Posterior vena cava (tissue), 2 donors: Measurements from ENCODE around the gene UBASH3A. TPM values are rescaled to one million over a fixed set of nuclear protein-coding genes. Genes with fewer than 3 reads are reported as not detected.

Source experiments
- DNase-seq: peaks from one replicate; pipeline ENCODE4 v3.0.0-alpha.2; 2020; ENCODE audit warnings: low spot score
- intact Hi-C, 2 donors: fragments of 100-400 bp; cut with DNase I; formaldehyde crosslinking; loops; one replicate each; pipeline versions ENCODE4 v1.14.1 to v1.14.2; 2022 to 2023
- total RNA-seq, 2 donors: library from RNA; stranded (reverse); fragmentation: NEBNext Ultra II Directional; extraction: Animal tissue kit (Norgen Biotek cat#: 25700); gene quantifications; one replicate each; pipeline ENCODE4 v1.2.1, GENCODE V29; 2021
- donor health status: DM: yes; HTN: yes; CAD: no.
- donor health status: DM: yes; HTN: yes; CAD: no.

UBASH3A gene
- total RNA-seq, 2 donors from 2014 or later, result 0.32 to 0.38 TPM

GRCh38 chr21:42373908-42374455, 29.7 kb upstream of the UBASH3A start:
- no peak for DNase-seq
- intact Hi-C loops, result no loop called here

DNA sequence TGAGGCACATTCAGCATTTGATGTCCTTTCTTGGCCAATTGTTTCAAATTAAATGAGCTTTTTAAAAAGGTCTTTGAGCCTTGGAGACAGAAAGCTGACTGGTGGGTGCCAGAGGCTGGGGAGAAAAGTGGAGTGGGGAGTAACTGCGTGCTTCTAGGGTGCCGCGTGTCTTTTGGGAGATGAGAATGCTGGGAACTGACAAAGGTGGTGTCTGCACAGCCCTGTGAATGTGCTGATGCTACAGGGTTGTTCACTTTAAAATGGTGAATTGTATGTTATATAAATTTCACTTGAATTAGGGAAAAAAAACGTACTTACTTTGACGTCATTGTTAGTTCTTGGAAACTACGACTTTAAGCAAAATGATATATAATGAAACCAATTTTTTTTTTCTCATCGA, 29.2 kb upstream of the UBASH3A start:
- intact Hi-C loops, result no loop called here
- DNase-seq, result no peak

DNA sequence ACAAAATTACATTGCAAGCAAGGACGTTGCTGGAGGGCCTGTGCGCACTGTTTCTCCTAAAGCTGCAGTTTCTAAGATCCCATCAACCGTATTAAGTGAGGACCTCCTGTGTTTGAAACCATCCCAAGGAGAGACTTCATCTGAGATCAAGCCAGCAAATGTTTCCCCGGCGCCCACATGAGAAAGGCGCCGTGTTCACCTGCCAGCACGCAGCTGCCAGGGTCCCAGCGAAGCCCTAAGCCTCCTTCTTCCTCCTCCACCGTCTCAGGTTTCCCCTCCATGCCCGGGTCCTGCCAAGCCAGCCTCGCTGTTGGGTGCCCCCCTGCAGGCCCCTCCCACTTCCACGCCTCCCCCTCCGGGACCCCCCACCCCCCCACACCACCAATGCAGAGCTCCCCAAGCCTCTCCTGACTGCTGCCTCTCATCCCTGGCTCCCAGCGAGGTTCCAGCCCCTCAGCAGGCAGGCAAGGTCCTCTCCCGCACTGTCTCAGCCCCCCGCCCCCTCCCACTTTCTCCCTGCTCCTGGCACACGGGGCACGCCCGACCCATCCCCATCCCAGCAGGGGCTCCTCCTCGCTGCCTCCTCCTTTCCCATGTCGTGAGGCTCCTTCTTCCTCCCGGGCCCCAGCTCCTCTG, 28.7 kb upstream of the UBASH3A start:
- no peak for DNase-seq
- intact Hi-C loops, result no loop called here

GRCh38 chr21:42375506-42375905, 28.2 kb upstream of the UBASH3A start:
- intact Hi-C loops, result no loop called here
- DNase-seq, result no peak

DNA sequence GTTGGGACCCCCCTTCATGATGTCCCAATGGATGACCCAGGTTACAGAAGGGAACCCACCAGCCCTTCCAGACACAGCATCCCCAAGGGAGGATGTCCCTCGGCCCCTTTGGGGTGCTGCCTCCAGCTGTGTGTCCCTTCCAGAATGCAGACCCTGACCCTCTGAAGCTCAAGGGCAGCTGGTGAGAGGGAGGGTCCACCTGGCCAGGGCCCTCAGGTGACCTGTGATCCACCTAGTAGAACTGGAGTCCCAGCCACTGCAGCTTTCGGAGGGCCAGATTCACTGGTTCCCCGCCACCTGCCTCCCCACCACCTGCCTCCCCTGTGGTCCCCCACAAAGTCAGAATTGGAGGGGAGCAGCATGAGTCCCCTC, 27.8 kb upstream of the UBASH3A start:
- intact Hi-C loops, result no loop called here
- DNase-seq, result no peak

DNA sequence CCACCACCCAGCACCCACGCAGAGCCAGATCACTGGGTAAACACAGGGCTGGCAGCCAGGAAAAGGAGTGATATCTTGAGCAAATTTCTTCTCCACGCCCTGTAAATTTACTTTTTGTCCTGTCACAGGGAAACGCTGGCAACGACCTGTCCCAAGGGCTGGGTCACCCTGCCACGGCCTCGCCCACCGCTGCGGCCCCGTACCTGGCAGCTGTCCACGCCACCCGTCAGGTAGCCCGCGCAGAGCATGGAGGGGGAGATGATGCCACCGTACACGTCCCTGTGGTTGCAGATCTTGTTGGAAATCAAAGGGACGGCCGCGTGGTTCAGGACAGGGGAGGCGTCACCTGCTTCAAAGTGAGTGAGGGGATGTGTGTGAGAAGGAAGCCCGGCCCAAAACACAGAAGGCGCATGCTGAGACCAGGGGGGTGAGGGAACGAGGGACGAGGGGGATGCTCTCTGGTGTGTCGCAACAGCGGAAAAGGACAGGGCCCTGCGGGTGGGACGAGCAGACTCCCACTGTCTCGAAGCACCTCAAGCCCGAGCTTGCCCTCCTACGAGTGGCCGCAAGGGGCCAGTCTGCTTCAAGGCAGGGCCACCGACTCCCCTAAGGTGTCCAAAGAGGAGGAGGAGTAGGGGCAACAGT, 27.2 kb upstream of the UBASH3A start:
- intact Hi-C loops, result no loop called here
- no peak for DNase-seq

DNA sequence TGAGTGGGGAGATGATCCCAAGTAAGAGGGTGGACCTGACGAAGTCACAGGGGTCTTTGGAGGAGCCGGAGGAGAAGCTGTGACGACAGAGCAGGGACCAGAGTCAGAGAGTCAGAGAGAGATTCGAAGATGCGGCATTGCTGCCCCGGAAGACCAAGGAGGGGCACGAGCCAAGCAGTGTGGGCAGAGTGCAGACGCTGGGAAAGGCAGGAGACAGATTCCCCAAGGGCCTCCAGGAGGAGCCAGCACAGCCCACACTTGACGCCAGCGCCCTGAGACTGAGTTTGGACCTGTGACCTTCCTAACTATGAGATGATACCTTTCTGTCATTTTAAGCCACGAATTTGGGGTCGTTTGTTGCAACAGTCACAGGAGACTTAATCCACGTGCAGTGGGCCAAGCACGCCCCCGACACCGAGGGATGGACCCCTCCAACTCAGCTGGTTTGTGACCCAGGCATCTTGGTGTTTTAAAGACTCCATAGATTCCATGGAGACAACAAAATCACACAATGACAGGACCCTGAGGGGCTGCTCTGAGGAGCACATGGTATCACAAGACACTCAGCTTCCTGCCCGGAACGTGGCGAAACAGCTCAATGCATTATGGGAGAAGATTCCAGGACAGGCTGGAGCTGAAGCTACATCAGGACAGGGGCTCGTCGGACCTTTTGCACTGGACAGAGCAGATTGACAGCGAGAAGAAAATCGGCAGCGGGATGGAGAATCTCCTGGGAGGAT, 26.3 kb upstream of the UBASH3A start:
- intact Hi-C loops, result no loop called here
- DNase-seq, result peak; percentile 46

GRCh38 chr21:42377951-42378340, 25.8 kb upstream of the UBASH3A start:
- intact Hi-C loops, result no loop called here
- peak; percentile 30 for DNase-seq

DNA sequence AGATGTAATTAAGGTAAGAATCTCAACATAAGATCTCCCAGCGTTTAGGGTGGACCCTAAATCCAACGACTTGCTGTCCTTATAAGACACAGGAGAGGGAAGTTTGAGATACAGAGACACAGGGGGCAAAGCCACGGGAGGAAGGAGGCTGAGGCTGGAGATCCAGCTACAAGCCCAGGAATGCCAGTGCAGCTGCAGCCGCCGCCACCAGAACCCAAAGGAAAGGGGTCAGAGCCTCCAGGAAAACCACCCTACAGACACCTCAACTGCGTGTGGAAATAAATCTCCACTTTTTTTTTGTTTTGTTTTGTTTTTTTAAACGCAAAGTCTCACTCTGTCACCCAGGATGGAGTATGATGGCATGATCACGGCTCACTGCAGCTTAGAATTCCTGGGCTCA, 25.3 kb upstream of the UBASH3A start:
- DNase-seq, result no peak
- intact Hi-C loops, result no loop called here

- peak; percentile 50 for DNase-seq
- intact Hi-C loops, result no loop called here
Observed at GRCh38 chr21:42379426-42380215, 24.1 kb upstream of the UBASH3A start.

DNA sequence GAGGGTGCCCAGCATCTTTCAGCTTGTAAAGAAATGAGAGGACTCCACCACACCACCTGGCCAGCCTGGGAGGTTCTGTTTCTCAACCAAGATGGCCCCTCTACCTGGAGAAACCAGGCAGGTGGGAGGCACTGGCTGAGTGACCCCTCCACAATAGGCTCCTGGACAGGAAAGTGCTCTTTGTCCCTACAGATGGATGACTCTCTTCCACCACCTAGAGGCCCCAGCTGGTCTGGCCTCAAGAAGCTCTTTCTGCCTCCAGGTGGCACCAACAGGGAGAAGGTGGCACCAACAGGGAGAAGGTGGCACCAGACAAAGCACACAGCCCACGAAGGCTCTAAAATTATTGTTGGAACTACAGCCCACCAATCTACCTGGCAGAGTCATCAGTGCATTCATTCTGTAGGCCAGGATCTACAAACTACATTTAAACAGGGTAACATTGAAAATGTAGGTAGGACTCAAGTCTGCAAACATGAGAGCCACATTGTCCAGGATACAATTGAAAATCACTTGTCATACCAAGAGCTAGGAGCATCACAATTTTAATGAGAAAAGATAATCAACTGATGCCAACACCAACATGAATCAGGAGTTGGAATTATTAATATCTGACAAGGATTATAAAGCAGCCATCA, 22.2 kb upstream of the UBASH3A start:
- peak; percentile 25 for DNase-seq
- intact Hi-C loops, result no loop called here

DNA sequence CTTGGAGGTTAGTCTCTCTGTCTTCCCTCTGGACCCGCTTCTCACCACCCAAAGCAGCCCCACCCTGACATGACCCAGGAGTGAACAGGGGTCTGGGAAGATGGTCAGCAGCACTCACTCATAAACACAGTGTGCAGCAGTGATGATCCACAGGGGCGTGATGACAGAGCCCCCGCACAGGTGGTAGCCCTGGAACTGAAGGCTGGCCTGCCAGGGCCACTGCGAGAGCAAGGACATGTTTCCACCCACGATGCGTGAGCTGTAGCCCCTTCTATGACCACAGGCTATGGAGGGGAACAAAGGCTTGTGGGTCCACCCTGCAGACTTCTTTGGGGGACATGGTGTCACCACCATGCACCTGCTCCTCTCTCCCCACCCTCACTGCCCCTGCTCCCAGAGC, 20.8 kb upstream of the UBASH3A start:
- DNase-seq, result no peak
- intact Hi-C loops, result no loop called here

GRCh38 chr21:42383331-42383730, 20.4 kb upstream of the UBASH3A start:
- peak; percentile 67 for DNase-seq
- intact Hi-C loops, result no loop called here

DNA sequence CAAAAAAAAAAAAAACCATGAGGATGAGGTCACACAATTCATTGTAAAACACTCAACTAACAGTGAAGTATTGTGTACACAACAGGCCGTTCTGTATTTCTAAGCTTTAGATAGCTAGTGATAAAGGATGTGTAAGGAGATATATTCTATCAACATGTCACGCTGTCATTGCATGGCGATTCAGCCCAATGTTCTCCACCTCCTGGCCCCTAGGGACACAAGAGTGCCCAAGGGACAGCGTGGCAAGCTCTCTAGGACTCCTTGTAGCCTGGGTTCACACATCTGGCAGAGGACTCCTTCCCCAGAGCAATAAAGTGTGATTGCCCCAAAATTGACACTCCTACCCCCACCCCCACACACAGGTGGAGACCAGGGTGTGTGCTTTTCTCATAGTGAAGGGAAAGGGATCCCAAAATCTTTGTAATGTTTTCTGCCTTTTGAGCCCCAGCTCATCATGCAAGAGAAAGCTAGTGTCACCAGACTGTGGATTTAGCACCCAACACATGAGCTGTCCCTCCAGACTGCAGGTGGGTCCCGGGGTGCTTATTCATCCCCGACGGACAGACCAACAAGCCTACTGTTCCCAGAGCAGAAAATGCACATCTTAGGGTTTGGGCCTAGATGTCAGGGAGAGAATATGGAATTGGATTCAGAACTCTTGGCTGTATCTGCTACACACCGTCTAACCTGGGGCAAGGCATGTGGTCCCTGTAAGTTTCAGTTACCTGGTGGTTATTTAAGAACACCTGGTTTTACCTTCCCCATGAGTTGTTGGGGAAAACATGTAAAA, 19.4 kb upstream of the UBASH3A start:
- intact Hi-C loops, result no loop called here
- DNase-seq, result peak; percentile 34

DNA sequence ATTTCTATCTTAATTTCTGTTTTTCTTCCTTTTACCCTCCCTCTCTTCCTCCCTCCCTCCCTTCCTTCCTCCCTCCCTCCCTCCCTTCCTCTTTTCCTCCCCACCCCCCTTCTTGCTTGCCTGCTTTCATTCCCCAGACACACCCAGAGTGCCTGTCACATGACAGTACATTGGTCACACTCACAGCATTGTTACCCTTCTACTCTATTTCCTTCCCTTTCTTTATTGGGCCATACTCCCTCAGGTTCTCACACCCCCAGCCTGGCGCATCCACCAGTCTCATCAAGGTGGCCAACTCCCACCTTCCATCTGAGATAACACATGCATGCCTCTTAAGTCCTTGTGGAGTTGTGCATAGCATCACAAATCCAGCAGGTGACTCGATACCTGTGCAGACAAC, 18.7 kb upstream of the UBASH3A start:
- peak; percentile 41 for DNase-seq
- intact Hi-C loops, result no loop called here

DNA sequence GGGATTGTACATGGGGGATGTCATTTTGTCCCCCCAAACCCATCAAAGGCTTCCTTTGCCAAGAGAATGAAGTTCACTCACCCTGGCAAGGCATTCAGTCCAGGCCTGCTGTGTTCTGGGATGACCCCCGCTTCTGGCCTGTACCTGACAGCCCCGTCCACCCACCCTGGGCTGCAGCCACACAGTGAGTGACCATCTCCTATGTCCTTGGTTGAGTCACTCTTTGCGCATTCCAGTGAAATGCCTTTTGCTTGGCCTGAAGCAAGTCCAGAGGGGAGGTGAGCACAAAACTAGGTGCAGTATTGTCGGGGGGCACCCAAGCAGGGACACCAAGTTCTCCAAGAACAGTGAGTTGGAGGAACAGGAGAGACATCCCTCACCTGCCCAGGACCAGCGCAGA, 18.1 kb upstream of the UBASH3A start:
- DNase-seq, result peak; percentile 69
- intact Hi-C loops, result no loop called here

DNA sequence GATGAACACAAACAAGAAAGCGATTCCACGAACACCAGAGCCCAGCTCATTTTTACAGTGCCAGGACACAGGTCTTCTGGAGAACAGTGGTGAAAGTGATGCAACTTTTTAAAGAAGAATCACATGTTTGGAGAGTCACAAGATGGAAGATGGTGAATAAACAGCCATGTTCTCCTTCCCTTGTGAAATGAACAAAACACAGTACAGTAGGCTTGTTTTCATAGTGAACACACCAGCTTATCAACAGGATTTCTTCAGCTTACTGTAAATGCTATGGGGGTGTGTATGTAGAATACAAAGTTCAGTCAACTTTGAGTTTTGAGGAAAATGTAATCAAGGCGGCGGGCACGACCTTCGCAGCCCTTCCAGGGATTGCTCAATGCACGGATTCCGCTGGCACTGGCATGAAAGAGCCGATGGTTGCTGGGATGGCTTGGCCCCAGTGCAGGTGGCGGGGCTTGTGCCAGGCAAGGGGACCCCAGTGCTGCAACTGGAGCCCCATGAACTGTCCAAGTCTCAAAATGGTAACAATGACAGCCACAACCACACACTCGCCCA, 17.6 kb upstream of the UBASH3A start:
- intact Hi-C loops, result no loop called here
- DNase-seq, result peak; percentile 54

DNA sequence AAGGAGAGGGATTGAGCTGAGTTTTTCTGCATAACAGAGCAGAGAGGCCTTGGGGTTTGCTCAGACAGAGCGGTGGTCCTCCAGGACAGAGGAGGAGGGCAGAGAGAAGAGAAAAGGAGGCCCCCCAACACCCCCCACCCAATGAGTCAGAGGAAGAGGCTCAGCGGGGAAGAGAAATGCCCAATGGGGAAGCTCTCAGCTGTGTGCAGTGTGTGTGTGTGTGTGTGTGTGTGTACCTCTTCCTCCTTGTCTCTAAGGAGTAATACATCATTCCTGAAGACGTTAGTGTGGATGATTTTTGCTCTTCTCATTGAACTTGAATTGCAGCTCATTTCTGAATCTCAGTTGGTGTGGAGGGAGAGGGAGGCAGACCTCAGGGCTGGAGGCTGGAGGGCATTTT, 16.5 kb upstream of the UBASH3A start:
- intact Hi-C loops, result no loop called here
- peak; percentile 13 for DNase-seq
